MM.1S (cell line): ENCODE measurements around the gene MTARC2.

Experiments
- DNase-seq: peaks from one replicate; pipeline ENCODE4 v3.0.0-alpha.2; 2015
- H2AFZ ChIP-seq: fragments of 300-600 bp; sonication (generic); 2 replicates; pipeline ENCODE4 v1.6.0; 2016; ENCODE audit warnings: antibody characterized with exemption, low read length
- H3F3A ChIP-seq: fragments of 300-600 bp; sonication (generic); 2 replicates; pipeline ENCODE4 v1.6.1; 2016; ENCODE audit warnings: mild to moderate bottlenecking, antibody characterized with exemption, low read length, moderate library complexity, mixed read lengths; ENCODE audit not compliant: insufficient read depth
- H3K27ac ChIP-seq: fragments of 300-600 bp; sonication (generic); 2 replicates; pipeline ENCODE4 v1.5.1; 2016; ENCODE audit warnings: mild to moderate bottlenecking, low read length
- H3K27me3 ChIP-seq: fragments of 300-600 bp; sonication (generic); replicated peaks from 2 replicates; pipeline ENCODE4 v1.6.0; 2016; ENCODE audit warnings: low read length; ENCODE audit not compliant: insufficient read depth
- H3K36me3 ChIP-seq: fragments of 300-600 bp; sonication (generic); replicated peaks from 2 replicates; pipeline ENCODE4 v1.6.1; 2016; ENCODE audit warnings: mild to moderate bottlenecking, low read length, mixed read lengths; ENCODE audit not compliant: insufficient read depth
- H3K4me1 ChIP-seq: fragments of 300-600 bp; sonication (generic); 2 replicates; pipeline ENCODE4 v1.6.1; 2016; ENCODE audit warnings: low read length, mixed read lengths
- H3K4me2 ChIP-seq: fragments of 300-600 bp; sonication (generic); 2 replicates; pipeline ENCODE4 v1.6.0; 2016; ENCODE audit warnings: low read depth, low read length
- H3K4me3 ChIP-seq: fragments of 300-600 bp; sonication (generic); 2 replicates; pipeline ENCODE4 v1.5.1; 2016; ENCODE audit warnings: low read length, mixed read lengths
- H3K79me2 ChIP-seq: fragments of 300-600 bp; sonication (generic); 2 replicates; pipeline ENCODE4 v1.6.1; 2016; ENCODE audit warnings: mixed run types, low read length, mixed read lengths
- H3K9ac ChIP-seq: fragments of 300-600 bp; sonication (generic); 2 replicates; pipeline ENCODE4 v1.6.1; 2016; ENCODE audit warnings: low read length, mixed read lengths
- H3K9me2 ChIP-seq: fragments of 300-600 bp; sonication (generic); replicated peaks from 2 replicates; pipeline ENCODE4 v1.6.1; 2016; ENCODE audit warnings: mild to moderate bottlenecking, low read length, mixed read lengths; ENCODE audit not compliant: insufficient read depth
- H3K9me3 ChIP-seq: fragments of 300-600 bp; sonication (generic); replicated peaks from 2 replicates; pipeline ENCODE4 v1.6.1; 2016; ENCODE audit warnings: mild to moderate bottlenecking, low read length, mixed read lengths; ENCODE audit not compliant: insufficient read depth
- H4K20me1 ChIP-seq: fragments of 300-600 bp; sonication (generic); 2 replicates; pipeline ENCODE4 v1.6.1; 2016; ENCODE audit warnings: mild to moderate bottlenecking, low read length, moderate library complexity, mixed read lengths; ENCODE audit not compliant: insufficient read depth
- CTCF ChIP-seq: fragments of 300-600 bp; sonication (generic); IDR thresholded peaks from 2 replicates; pipeline ENCODE4 v1.5.1; 2016; ENCODE audit warnings: antibody characterized with exemption, low read length, mixed read lengths
- EZH2 ChIP-seq: fragments of 300-600 bp; sonication (generic); optimal IDR thresholded peaks from 2 replicates; pipeline ENCODE3; 2017; ENCODE audit warnings: low read depth, mild to moderate bottlenecking, antibody characterized with exemption, low read length, mixed read lengths
- EZH2phosphoT487 ChIP-seq: fragments of 300-600 bp; sonication (generic); IDR thresholded peaks from 2 replicates; pipeline ENCODE4 v1.6.1; 2018; ENCODE audit warnings: antibody characterized with exemption, low read length

The MTARC2 gene

GRCh38 chr1:220700556-220701179 lies 47.5 kb upstream of the MTARC2 start:
- Histone ChIP-seq H4K20me1 (no peaks in the 10 kb centered on the region), H3K9me3 (no peaks in the 10 kb centered on the region), H2AFZ (no peak overlapping the region), H3K27ac (no peak overlapping the region), H3K9me2 (no peaks in the 10 kb centered on the region), H3F3A (no peaks in the 10 kb centered on the region), H3K4me1 (no peaks in the 10 kb centered on the region), H3K9ac (no peak overlapping the region), H3K4me3 (no peak overlapping the region), H3K4me2 (no peak overlapping the region), H3K36me3 (no peaks in the 10 kb centered on the region), H3K27me3 (no peaks in the 10 kb centered on the region), H3K79me2 (no peaks in the 10 kb centered on the region)
- TF ChIP-seq EZH2 (no peak), CTCF (no peak), EZH2phosphoT487 (no peak)
- no peak for DNase-seq

- no peak for DNase-seq
- Histone ChIP-seq H3K9me3 (no peaks in the 10 kb centered on the region), H3K27ac (no peak overlapping the region), H3F3A (no peaks in the 10 kb centered on the region), H3K9ac (no peak overlapping the region), H3K4me2 (no peak overlapping the region), H4K20me1 (no peaks in the 10 kb centered on the region), H3K4me1 (no peaks in the 10 kb centered on the region), H3K4me3 (no peak overlapping the region), H3K9me2 (no peaks in the 10 kb centered on the region), H2AFZ (no peak overlapping the region), H3K36me3 (no peaks in the 10 kb centered on the region), H3K27me3 (no peaks in the 10 kb centered on the region), H3K79me2 (no peaks in the 10 kb centered on the region)
- TF ChIP-seq CTCF = no peak
- no peak for TF ChIP-seq EZH2
- no peak for TF ChIP-seq EZH2phosphoT487
These were observed 46.1 kb upstream of the MTARC2 start for GRCh38 chr1:220701974-220702373.

- no peaks in the 10 kb centered on the region for H4K20me1 ChIP-seq
- H3K9ac ChIP-seq = no peak overlapping the region
- no peak overlapping the region for H2AFZ ChIP-seq
- no peaks in the 10 kb centered on the region for H3K4me1 ChIP-seq
- H3K4me3 ChIP-seq = no peak overlapping the region
- H3K9me3 ChIP-seq = no peaks in the 10 kb centered on the region
- no peak overlapping the region for H3K4me2 ChIP-seq
- H3F3A ChIP-seq = no peaks in the 10 kb centered on the region
- no peaks in the 10 kb centered on the region for H3K79me2 ChIP-seq
- H3K36me3 ChIP-seq = no peaks in the 10 kb centered on the region
- no peaks in the 10 kb centered on the region for H3K27me3 ChIP-seq
- H3K27ac ChIP-seq = no peak overlapping the region
- H3K9me2 ChIP-seq = no peaks in the 10 kb centered on the region
- no peak for DNase-seq
- TF ChIP-seq EZH2 (no peak), CTCF (no peak), EZH2phosphoT487 (no peak)
These were observed 45.3 kb upstream of the MTARC2 start for GRCh38 chr1:220702733-220703270.
